ENCODE data around the gene TPP2.

Gene TPP2

DNA sequence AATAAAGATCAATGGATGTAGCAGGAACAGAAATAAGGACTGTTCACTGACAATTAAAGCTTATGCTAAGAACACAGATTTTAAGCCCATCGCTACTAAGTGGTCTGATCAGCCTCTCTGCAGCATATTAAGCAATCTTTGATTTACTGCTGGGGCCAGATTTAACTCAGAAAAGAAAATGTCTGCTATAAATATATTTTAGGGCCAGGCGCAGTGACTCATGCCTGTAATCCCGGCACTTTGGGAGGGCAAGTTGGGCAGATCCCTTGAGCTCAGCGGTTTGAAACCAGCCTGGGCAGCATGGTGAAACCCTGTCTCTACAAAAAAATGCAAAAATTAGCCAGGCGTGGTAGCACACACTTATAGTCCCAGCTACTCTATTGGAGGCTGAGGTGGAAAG, 55.1 kb downstream of the TPP2 start:
- in situ Hi-C loops (cut with HindIII; ENCODE audit: low sequenced_read_pairs): no loop called here

DNA sequence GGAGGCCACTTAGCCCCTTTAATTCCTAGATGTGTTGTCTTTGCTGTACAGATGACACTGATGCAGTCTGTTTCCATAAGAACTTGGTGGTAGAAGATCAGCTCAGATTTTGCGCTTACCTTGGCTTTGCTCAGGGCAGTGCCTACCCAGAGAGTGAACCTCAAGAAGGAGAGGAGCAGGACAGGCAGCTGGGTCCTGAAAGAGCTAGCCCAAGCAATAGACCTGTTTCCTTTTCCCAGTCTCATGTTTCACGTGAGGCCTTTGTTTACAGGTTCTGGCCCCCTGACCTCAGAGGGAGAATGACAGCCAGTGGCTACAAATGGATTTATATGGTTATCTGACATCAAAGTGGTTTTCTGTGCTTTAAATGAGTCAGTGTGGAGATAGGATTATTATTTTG, 58.0 kb downstream of the TPP2 start:
- in situ Hi-C loops (cut with HindIII; ENCODE audit: low sequenced_read_pairs): no loop called here

DNA sequence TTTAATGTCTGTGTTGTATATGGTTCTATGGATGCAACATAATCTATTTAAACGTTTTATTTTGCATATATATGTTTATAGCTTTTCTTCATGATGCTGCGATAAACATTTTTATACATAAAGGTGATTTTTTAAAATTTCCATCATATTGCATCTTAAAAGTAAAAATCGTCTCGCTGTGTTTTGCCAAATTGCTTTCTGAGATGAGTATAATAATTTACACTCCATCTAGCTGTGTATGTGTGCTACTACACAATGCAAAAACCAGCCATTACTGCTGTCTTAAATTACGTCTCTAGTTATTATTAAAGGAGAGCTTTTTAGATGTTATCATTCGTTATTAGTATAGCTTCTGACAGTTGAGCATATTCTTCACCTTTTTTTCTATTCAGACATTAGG, 60.8 kb downstream of the TPP2 start:
- in situ Hi-C loops (cut with HindIII; ENCODE audit: low sequenced_read_pairs): no loop called here

DNA sequence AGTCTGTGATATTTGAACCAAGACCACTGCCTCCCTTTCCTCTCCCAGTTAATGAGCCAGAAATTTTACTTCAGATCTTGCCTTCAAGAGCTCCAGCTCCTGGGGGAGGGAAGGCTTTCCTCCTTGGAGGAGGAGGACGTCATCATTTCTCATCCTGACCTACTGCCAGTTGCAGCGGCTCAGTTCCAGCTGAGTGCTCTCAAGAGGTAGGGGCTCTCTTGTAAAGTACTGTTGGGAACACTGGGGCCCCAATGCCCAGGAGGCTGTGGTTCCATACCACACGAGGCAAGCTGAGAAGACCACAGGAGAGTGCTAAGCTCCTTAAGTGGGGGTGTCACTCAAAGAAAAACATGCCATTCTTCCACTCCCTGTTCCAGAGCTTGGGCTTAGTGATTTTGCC, 61.9 kb downstream of the TPP2 start:
- in situ Hi-C loops (cut with HindIII; ENCODE audit: low sequenced_read_pairs): no loop called here

DNA sequence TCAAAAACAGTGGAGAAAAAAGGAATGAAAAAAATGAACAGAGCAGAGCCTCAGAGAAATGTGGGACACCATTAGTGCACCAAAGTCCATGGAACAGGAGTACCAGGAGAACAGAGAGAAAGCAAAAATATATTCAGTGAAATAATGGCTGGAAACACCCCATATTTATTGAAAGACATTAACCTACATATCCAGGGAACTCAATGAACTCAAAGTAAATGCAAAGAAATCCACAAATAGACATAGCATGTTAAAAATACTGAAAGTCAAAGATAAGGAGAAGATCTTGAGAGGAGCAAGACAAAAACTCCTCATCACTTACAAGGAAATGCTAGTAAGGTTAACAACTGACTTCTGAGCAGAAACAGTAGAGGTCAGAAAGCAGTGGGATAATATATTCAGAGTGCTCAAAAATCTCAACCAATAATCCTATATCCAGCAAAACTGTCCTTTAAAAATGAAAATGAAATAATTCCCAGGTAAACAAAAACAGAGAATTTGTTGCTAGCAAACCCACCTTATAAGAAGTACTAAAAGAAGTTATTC, 62.5 kb downstream of the TPP2 start:
- in situ Hi-C loops (cut with HindIII; ENCODE audit: low sequenced_read_pairs): no loop called here

DNA sequence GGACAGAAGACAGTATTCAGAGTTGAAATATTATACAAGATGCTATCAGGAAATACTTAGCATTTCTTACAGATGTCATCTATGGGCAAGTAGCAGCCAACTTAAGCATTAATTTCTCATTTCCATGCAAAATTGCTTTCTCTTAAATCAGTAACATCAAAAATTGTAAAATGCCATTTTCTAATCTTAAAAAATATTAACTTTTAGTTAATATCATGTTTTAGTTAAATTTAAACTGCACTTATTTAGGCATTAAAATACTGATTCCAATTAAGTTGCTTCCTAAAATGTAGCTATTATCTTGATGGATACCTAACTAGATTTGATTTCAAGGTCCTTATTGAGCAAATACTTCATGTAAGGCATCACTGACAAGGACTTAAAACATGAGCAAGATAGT, 70.2 kb downstream of the TPP2 start:
- in situ Hi-C loops (cut with HindIII; ENCODE audit: low sequenced_read_pairs): no loop called here

DNA sequence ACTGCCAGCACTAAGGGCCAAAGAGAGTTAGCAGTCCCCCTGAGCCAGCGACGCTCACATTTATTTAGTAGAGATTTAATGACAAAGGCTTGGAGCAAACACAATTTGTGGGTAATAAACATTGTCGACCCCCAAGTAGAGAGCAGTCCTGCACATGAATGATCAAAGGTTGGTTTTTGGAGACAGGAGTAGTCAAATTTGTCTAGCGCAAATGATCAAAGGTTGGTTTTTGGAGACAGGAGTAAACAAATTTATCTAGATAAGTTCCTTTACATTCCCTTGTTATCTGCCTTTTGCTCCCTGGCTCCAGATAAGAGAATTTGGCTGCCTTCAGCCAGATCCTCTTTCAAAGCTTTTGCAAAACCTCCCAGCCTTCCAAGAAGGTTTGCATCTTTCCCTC, 71.1 kb downstream of the TPP2 start:
- in situ Hi-C loops (cut with HindIII; ENCODE audit: low sequenced_read_pairs): no loop called here

DNA sequence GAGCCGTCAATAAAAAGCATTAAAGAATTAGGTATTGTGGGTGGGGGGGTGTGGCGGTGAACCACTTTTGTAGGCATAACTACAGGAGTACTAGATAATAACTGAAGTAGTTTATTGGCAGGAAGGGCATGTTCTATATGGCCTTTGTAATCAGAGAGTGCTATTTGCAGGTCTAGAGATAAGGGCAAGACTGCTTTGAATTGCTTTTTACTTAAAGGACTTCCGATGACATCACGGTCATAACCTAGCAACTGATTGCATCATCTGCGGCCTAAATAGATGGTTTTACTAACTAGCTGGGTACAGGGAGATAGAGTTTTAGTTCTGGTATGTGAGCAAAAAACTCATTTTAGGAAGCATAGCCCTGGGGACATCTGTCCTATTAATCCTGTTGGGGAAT, 73.3 kb downstream of the TPP2 start:
- in situ Hi-C loops (cut with HindIII; ENCODE audit: low sequenced_read_pairs): no loop called here

DNA sequence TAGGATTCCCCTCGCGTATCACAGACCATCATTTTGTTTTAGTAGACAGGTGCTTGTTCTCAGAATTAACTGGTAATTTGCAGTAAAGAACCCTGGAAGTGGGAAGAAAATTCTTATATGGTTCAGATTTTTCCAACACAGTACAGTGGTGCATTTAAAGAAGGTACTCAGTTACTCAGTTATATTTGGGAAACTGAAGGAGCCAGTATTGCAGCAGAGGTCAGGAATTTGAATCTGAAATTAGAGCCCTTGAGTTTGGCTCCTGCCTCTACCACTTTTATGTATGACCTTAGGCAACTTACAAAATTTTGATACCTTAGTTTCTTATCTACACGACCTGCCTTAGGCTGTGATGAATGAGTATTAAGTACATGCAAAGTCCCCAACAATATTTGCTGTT, 78.3 kb downstream of the TPP2 start:
- in situ Hi-C loops (cut with HindIII; ENCODE audit: low sequenced_read_pairs): no loop called here

DNA sequence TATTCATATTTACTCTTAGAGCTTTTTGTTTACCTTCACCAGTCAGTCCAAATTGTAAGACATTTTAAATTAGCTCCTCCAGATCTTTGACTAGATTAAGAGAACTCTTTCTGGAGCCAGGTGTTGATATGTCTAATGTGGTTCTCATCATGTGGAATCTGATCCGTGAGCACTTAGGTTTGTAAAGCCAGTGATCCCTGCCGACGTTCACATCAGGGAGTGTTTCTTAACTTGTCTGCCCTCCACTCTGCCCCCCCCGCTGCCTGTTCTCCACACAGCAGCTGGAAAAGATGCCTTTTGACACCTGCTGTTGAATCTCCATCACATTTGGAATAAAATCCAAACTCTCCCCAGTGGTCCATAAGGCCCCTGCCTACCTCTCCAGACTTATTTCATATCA, 80.3 kb downstream of the TPP2 start:
- in situ Hi-C loops (cut with HindIII; ENCODE audit: low sequenced_read_pairs): no loop called here

DNA sequence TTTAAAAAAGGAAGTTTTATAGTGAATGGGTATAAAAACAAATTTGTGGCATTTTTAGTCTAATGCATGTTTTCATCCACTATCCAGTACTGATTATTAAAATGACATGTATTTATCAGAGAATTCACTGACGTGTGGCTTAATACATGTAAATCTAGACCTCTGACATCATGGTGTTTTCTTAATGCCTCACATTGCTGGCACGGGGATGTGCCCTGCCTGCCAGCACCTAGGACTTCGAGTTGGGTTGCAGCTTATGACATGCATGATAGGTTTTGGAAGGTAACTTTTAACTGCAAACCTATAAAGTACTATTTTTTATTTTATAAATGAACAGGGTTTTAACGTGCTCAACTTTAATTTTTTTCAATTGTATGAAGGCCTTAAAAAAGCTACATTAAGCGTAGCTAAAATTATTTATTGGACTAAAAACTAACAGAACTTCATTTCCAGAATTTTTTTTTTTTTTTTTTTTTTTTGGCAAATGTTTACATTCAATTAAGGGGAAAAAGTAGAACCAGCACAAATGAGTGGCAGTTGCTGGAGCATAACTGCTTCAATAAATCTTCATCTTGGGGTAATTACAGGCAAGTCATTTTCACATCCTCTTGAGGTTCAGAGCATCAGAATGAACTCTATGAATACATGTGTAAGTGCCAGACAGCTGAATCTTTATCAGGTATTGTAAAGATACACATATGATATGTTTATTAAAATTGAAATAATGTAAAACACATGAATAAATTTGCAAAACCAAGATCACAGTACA, 81.7 kb downstream of the TPP2 start:
- in situ Hi-C loops (cut with HindIII; ENCODE audit: low sequenced_read_pairs): no loop called here

DNA sequence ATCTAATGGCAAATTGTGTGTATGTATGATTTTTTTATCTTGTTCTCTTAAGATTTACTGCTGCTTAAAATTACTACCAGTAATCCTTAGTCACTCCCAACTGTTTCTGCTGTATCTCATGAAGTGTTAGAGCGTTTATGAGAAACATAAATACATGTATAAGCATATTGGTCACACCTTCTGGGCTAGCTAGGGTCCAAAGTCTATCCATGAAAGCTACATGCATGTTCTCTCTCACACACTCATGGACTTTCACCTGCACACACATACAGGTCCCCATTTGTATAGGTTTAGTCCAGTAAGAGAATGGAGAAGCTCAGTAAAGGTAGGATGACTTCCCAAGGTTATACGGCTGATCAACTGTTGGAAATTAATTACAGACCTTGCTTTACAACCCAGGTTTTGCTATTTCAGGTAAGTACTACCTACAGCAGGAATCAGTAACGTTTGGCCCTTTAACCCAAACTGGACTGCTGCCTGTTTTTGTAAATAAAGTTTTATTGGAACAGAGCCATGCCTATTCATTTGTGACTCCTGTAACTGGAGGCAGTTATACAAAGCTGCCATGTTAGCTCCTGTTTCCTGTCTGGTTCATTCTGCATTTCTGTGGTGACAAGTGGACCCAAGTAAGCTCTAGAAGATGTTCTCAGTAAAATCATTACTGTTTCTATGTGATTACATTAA, 82.8 kb downstream of the TPP2 start:
- in situ Hi-C loops (cut with HindIII; ENCODE audit: low sequenced_read_pairs): no loop called here

DNA sequence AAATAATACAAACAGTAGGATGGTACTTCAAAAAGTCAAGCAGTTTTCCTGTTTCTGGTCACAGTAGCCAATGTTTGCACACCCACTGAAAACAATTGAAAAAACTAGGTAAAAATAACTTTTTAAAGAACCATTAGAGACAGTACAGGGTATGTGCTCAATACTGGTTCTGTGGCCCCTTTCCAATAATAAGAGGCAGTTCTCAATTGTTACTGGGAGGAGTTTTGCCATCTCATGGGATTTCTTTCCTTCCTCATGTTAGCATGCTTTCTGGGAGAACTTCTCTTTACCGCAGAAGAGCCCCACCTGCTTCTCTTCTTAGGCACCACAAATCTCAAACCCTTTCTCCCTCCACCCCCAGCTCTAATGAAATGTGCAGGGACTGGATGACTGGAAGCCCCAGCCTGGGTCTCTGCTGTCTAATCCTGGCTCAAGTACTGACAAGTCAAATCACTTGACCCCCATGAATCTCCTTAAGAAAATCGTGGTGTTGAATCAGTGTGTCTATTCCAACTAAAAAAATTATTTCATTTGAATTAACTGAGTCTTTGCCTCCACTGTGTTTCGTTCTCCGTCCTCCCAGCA, 83.4 kb downstream of the TPP2 start:
- in situ Hi-C loops (cut with HindIII; ENCODE audit: low sequenced_read_pairs): no loop called here

DNA sequence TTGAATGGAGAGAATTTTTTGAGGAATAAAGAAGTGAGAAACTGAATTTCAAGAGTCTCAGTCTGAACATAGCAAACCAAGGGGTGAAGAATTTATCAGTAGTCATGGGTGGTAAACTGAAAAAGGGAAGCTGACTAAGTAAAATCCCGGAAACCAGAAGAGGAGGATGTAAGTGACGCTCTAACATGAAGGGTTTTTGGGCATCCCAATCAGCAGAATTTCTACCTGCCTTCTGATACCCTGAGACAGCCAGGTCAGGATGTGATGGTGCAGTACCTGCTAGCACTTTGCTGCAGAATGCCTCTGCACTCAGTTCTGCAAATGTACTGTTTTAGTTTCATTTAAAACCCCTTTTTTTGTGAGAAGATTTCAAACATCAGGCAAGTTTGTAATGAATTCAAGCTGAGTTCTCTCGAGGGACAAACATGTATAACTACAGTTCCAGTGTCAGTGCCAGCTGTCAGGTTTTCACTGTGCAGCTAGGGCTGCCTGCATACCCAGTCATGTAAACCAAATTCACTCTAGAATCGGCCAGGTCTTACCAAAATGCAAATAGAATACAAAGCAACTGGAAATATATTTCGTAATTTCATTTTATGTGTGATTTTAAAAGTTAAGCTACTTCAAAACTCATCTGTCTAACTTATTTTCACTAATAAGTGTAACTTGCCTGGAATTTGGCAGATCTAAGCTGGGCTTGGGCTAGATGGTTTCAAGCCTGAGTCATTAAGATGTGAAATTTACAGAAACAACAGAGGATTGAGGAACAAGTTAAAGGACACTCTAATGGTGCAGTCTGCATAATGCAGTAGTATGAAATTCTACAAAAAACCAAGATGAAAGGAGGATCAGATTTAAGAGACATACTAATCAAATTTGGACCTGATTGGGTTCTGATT, 84.3 kb downstream of the TPP2 start:
- in situ Hi-C loops (cut with HindIII; ENCODE audit: low sequenced_read_pairs): no loop called here

DNA sequence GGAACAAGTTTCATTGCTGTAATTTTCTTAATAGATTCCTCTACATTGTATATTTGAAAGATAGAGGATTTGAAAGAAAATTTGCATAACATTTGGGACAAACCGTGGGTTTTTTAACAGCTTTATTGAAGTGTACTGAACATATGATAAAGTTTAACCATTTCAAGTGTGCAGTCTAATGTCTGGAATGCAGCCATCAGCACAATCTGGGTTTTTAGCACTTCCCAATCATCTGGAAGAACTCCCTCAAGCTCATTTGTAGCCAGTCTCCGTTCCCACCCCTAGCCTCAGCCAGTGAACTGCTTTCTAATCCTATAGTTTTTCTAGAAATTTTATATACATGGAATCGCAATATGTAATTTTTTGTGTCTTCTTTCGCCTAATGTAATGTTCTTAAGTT, 85.4 kb downstream of the TPP2 start:
- in situ Hi-C loops (cut with HindIII; ENCODE audit: low sequenced_read_pairs): no loop called here

DNA sequence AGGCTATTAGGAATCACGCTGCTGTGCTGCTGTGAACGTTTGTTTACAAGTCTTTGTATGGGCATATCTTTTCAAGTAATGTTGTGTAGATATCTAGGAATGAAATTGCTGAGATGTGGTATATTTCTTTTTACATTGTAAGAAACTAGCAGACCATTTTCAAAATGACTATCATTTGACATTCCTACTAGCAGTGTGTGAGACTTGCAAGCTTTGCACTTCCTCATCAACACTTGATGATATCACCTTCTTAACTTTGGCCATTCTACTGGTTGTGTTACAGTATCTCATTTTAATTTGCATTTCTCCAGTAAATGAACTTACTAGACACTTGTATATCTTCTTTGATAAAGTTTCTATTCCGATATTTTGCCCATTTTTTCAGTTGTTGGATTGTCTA, 85.9 kb downstream of the TPP2 start:
- in situ Hi-C loops (cut with HindIII; ENCODE audit: low sequenced_read_pairs): no loop called here

DNA sequence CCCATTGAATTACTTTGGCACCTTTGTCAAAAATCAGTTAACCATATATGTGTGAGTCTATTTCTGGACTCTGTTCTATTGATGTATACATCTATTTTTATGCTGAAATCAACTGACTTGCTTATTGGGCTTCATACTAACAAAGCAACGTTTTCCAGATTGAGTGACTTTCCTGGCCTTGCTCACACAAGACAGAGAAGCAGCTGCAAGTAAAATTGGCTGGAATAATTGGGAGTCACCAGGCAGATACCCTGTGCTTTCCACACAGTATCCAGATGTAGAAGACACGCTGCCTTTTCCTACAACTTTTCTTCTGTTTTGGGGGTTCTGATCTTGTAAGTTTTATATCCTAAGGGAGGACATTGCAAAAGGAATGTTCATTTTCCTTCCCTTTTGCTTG, 86.9 kb downstream of the TPP2 start:
- in situ Hi-C loops (cut with HindIII; ENCODE audit: low sequenced_read_pairs): no loop called here

DNA sequence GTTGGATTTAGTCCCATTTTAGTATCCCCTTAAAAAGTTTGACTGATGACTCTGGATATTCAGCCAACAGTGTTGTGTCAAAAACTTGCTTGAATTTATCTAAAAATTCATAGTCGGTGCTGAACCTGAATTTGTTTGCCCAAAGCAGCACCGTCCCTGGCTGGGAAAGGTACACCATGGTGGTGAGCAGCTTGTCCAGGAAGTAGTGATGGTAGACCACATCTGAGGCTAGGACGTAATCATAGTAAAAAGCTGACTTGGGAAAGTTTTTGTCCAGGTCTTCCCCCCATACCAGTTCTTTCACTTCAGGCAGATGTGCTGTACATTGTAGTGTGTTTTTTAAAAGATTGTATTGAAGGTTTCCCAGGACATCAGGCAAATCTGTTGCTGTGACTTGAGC, 89.2 kb downstream of the TPP2 start:
- in situ Hi-C loops (cut with HindIII; ENCODE audit: low sequenced_read_pairs): no loop called here

DNA sequence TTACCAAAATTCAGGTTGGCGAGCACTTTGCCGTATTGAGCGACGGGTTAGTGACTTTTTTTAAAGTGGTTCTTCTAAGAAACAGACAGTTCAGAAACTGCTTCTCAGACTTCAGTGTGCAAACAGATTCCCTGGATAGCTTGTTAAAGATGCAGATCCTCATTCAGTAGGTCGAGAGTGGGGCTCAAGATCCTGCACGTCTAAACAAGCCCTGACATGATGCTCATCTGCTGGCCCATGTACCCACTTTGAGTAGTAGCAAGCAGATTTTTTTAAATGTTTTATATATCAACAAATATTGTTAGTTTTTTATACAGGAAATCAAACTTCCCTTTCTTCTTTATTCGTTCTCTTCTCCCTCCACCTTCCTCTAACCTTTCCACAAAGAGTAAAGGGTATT, 90.7 kb downstream of the TPP2 start:
- in situ Hi-C loops (cut with HindIII; ENCODE audit: low sequenced_read_pairs): no loop called here

DNA sequence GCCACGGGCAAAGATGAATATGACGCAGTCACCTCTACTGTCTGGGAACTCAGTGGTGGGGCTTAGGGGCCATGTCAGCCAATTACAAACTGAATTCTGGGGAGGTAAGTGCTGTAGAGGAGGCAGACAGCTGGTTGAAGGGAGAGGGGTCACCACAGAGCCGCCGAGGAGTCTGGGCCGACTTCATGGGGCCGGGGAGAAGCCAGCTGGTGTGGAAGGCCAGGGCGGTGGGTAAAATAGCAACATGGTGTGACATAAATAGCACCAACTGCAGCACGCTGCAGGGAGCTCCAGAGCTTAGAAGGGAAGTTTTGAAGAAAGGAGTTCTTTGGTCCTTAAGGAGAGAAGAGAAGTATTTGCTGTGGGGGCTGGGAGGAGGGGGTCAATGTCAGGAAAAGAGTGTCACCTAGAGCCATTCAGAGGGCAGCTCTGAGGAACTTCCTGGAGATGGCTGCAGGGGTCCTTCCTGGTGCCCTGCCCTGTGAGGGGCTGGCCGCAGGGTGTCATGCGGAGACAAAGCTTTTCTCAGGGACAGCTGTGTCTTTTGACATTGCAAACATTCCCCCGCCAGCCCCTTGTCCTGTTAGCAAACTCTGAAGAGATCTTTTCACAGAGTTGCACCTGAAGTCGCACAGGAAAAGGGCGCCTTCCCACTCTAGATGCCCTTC, 91.7 kb downstream of the TPP2 start:
- in situ Hi-C loops (cut with HindIII; ENCODE audit: low sequenced_read_pairs): no loop called here

DNA sequence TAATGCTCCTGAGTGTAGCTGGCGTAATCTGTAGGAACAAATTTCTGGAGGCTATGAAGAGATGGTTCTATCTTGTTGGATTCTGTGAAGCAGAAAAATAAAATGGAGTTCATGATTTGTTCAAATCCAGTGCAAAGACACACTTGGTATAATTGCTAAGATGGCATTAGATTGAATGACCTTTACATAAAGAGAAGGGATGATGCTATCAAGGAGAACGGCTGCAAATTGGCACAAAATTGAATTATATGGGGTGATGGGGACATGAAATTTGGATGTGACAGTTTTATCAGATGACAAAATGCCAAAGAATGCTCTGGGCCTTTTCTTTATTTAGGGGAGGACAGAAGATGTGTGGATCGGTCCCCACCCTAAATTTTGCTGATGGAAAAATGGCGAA, 94.1 kb downstream of the TPP2 start:
- in situ Hi-C loops (cut with HindIII; ENCODE audit: low sequenced_read_pairs): no loop called here
